Measurements from ENCODE around the gene CDH5. TPM values are rescaled to one million over a fixed set of nuclear protein-coding genes. Genes with fewer than 3 reads are reported as not detected.

The CDH5 gene
- polyA plus RNA-seq, 1 of the 3 experiments (the other 2 are of a cell fraction), result not detected

DNA sequence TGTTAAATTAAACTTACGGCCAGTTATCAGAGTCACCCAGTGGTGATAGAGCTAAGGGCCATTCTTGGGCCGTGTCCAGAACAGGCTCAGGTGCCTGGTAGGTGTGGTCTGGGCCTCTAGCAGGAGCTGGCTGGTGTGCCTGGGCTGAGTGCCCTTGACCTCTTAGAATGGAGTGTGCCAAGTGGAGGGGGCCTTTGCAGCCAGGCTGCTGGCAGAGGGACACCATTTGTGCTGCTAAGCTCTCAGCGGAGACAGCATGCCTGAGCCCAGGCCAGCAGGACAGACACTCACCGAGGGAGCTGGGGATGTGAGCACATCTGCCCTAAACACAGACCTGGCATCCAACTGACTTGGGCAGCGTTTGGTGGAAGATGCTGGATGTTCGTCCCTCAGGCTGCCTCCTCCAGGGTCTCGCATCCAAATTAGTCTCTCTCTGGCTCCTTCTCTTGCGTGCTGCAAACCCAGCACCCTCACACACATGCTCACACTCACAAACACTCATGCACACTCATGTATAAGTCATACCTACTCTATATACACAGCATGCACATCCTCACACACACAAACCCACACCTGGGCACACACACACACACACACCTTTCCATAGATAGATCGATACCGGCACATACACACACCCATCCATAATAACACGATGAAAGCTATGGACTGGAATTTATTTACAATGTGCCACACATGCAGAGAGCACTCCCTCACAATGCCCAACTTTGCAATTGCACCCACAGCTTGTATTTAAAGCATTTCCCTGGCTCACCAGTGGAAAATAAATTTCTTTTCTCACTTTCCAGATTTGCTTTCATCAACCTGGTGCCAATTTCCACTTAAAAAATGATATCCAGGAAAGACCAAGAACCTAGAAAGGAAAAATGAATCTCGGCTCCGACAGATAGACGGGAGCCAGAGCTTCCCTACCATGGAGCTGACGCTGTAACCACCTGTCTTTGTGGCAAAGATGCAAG lies 33.6 kb upstream of the CDH5 start:
- H3K9me2 ChIP-seq, result no peaks in the 10 kb centered on the region
- H3K79me2 ChIP-seq (ENCODE audit: insufficient read depth), result no peaks in the 10 kb centered on the region
- ChIA-PET CTCF (interaction anchor here (0.9 to 11.2 kb wide), 3 partner anchors 9 to 24 kb away, joined by 3 to 133 read pairs (median 3); no protein-coding TSS in a partner anchor), POLR2A (no interaction called here)
- H4K20me1 ChIP-seq (ENCODE audit: insufficient read depth), result no peaks in the 10 kb centered on the region
- TF ChIP-seq MXI1 (IDR thresholded peaks at IDR 0.05; ENCODE audit: low read depth, low read length) (no peak), TCF12 (IDR thresholded peaks at IDR 0.05) (no peak), FOXM1 (IDR thresholded peaks at IDR 0.05; ENCODE audit: low read depth) (no peak), GABPA (IDR thresholded peaks at IDR 0.05; ENCODE audit: low read depth) (no peak), ELF1 (IDR thresholded peaks at IDR 0.05) (no peak)
- TF ChIP-seq, protein P1, sequence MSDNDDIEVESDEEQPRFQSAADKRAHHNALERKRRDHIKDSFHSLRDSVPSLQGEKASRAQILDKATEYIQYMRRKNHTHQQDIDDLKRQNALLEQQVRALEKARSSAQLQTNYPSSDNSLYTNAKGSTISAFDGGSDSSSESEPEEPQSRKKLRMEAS (IDR thresholded peaks at IDR 0.05; ENCODE audit: low read depth), result no peak
- no peaks in the 10 kb centered on the region; a peak in 1 of 4 replicates for H3K4me1 ChIP-seq (ENCODE audit: control insufficient read depth in 1 of 2, insufficient read depth in 2 of 2, low read depth in 1 of 2, low read length in 1 of 2)
- H3K4me3 ChIP-seq (ENCODE audit: low read depth in 2 of 2, low read length in 1 of 2), result no peak overlapping the region
- no peaks in the 10 kb centered on the region for H3F3A ChIP-seq (replicated peaks; ENCODE audit: insufficient read depth)
- H3K9ac ChIP-seq, result no peak overlapping the region
- no peak overlapping the region for H2AFZ ChIP-seq (ENCODE audit: low read depth)
- no peaks in the 10 kb centered on the region; the same call in 1 of the 2 replicates for H3K27me3 ChIP-seq (ENCODE audit: insufficient read depth)
- no peaks in the 10 kb centered on the region for H3K9me3 ChIP-seq
- WGBS (ENCODE audit: low lambda C conversion rate), result 71% methylated on average over 13 of the region's 15 CpGs
- no peaks in the 10 kb centered on the region for H3K36me3 ChIP-seq (replicated peaks in 1 of 2; ENCODE audit: control insufficient read depth in 1 of 2, insufficient read depth in 2 of 2, low read length in 1 of 2)
- no peak overlapping the region for H3K4me2 ChIP-seq
- no peak overlapping the region for H3K27ac ChIP-seq (ENCODE audit: low read depth in 2 of 2, low read length in 1 of 2)
- DNase-seq, result no peak

DNA sequence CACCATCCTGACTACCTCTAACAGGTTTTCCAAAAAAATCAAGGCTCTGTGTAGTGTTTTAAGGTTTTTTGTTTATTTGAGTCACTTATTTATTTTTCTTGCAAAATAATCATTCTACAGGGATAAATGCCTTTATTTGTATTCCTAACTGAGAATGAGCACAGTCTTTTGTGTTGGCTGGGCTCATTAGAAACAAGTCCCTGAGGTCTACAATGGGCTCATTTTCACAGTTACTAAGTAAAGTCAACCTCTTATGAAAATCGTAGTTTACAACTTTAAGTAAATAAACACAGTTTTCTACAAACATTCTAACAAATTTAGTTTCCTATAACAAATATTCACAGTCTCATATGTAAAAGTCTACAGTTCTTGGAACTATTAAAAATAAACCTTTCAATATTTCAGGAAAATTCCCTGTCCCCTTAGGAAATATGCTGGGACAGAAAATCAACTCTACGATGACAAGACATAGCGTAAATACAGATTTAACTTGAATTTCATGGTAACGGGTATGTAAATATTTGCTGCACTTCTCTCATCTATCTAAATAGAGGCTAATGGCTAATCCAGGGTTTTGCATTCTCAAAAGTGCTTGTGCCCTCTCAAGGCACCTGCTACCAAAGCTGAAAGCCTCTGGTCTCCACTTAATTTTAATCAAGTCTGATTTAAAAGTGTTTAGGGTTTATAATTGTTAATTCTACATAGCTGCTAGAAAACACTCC lies 31.5 kb upstream of the CDH5 start:
- Histone ChIP-seq H3F3A (replicated peaks; ENCODE audit: insufficient read depth) (no peaks in the 10 kb centered on the region), H3K4me3 (ENCODE audit: low read depth in 2 of 2, low read length in 1 of 2) (no peak overlapping the region), H3K4me2 (no peak overlapping the region), H2AFZ (ENCODE audit: low read depth) (no peak overlapping the region), H4K20me1 (ENCODE audit: insufficient read depth) (no peaks in the 10 kb centered on the region), H3K27me3 (ENCODE audit: insufficient read depth) (no peaks in the 10 kb centered on the region; the same call in 1 of the 2 replicates), H3K79me2 (ENCODE audit: insufficient read depth) (no peaks in the 10 kb centered on the region), H3K9ac (no peak overlapping the region), H3K9me2 (no peaks in the 10 kb centered on the region), H3K9me3 (no peaks in the 10 kb centered on the region), H3K4me1 (ENCODE audit: control insufficient read depth in 1 of 2, insufficient read depth in 2 of 2, low read depth in 1 of 2, low read length in 1 of 2) (no peaks in the 10 kb centered on the region; a peak in 1 of 4 replicates), H3K36me3 (replicated peaks in 1 of 2; ENCODE audit: control insufficient read depth in 1 of 2, insufficient read depth in 2 of 2, low read length in 1 of 2) (no peaks in the 10 kb centered on the region), H3K27ac (ENCODE audit: low read depth in 2 of 2, low read length in 1 of 2) (no peak overlapping the region)
- CTCF ChIA-PET, result interaction anchor here (1.5 to 2.8 kb wide), 3 partner anchors 9 to 22 kb away, joined by 8 to 12 read pairs (median 10); no protein-coding TSS in a partner anchor
- no peak for DNase-seq
- POLR2A ChIA-PET, result no interaction called here
- WGBS (ENCODE audit: low lambda C conversion rate), result 54% methylated on average over 4 of the region's 4 CpGs
- TF ChIP-seq, protein P2, sequence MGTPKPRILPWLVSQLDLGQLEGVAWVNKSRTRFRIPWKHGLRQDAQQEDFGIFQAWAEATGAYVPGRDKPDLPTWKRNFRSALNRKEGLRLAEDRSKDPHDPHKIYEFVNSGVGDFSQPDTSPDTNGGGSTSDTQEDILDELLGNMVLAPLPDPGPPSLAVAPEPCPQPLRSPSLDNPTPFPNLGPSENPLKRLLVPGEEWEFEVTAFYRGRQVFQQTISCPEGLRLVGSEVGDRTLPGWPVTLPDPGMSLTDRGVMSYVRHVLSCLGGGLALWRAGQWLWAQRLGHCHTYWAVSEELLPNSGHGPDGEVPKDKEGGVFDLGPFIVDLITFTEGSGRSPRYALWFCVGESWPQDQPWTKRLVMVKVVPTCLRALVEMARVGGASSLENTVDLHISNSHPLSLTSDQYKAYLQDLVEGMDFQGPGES (IDR thresholded peaks at IDR 0.05; ENCODE audit: low read depth, low read length), result no peak
- TF ChIP-seq TCF12 (IDR thresholded peaks at IDR 0.05), result no peak
- TF ChIP-seq FOSL2 (IDR thresholded peaks at IDR 0.05; ENCODE audit: borderline replicate concordance, low read depth), result no peak
- TF ChIP-seq FOXJ3 (CRISPR knock-in tag; IDR thresholded peaks at IDR 0.05), result no peak
- no peak for TF ChIP-seq RXRA (IDR thresholded peaks at IDR 0.05; ENCODE audit: borderline replicate concordance, low read depth)
- TF ChIP-seq SMC3 (IDR thresholded peaks at IDR 0.05; ENCODE audit: low read depth, low read length), result no peak
- TF ChIP-seq, protein P3, sequence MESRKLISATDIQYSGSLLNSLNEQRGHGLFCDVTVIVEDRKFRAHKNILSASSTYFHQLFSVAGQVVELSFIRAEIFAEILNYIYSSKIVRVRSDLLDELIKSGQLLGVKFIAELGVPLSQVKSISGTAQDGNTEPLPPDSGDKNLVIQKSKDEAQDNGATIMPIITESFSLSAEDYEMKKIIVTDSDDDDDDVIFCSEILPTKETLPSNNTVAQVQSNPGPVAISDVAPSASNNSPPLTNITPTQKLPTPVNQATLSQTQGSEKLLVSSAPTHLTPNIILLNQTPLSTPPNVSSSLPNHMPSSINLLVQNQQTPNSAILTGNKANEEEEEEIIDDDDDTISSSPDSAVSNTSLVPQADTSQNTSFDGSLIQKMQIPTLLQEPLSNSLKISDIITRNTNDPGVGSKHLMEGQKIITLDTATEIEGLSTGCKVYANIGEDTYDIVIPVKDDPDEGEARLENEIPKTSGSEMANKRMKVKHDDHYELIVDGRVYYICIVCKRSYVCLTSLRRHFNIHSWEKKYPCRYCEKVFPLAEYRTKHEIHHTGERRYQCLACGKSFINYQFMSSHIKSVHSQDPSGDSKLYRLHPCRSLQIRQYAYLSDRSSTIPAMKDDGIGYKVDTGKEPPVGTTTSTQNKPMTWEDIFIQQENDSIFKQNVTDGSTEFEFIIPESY (IDR thresholded peaks at IDR 0.05; ENCODE audit: borderline replicate concordance, low read depth), result no peak
- no peak for TF ChIP-seq TAF1 (IDR thresholded peaks at IDR 0.05; ENCODE audit: borderline replicate concordance, low read depth, low read length)
- no peak for TF ChIP-seq EZH2phosphoT487 (IDR thresholded peaks at IDR 0.05; ENCODE audit: borderline replicate concordance, low read depth)
